GM12891 (cell line): Measurements from ENCODE around the gene VDAC1.
A peak's percentile ranks its signal among the peaks of the same experiment; 100 is the strongest.

Experiments
- DNase-seq: peaks from one replicate; pipeline ENCODE4 v3.0.0; 2011; ENCODE audit warnings: low spot score; ENCODE audit not compliant: insufficient read length
- FAIRE-seq: peaks from 2 replicates; lab custom pipeline; 2011; peaks lifted over from hg19 to GRCh38; lab: Jason Lieb, UNC
- PAX5 ChIP-seq: IDR thresholded peaks from 2 replicates; pipeline ENCODE4 v1.6.1; 2011; ENCODE audit warnings: low read length, moderate library complexity, mild to moderate bottlenecking; ENCODE audit not compliant: insufficient read depth, severe bottlenecking
- POLR2A ChIP-seq: IDR thresholded peaks from 2 replicates; pipeline ENCODE4 v1.6.1; 2011; ENCODE audit warnings: low read depth, low read length, control low read depth
- POLR2AphosphoS5 ChIP-seq: IDR thresholded peaks from 2 replicates; pipeline ENCODE4 v1.6.1; 2011; ENCODE audit warnings: low read depth, low read length, control low read depth
- POU2F2 ChIP-seq: IDR thresholded peaks from 2 replicates; pipeline ENCODE4 v1.6.1; 2011; ENCODE audit warnings: low read depth, mild to moderate bottlenecking, control low read depth, low read length, moderate library complexity
- SPI1 ChIP-seq: IDR thresholded peaks from 2 replicates; pipeline ENCODE4 v1.6.1; 2011; ENCODE audit warnings: low read depth, low read length, control low read depth
- TAF1 ChIP-seq: IDR thresholded peaks from 2 replicates; pipeline ENCODE4 v1.6.1; 2011; ENCODE audit warnings: low read depth, low read length, control low read depth

VDAC1 gene

GRCh38 chr5:133928587-133929393 lies 76.0 kb downstream of the VDAC1 start:
- TF ChIP-seq PAX5 (no peak), POLR2A (no peak), POU2F2 (no peak), POLR2AphosphoS5 (no peak), SPI1 (no peak), TAF1 (no peak)
- FAIRE-seq, result peak; percentile 13
- no peak for DNase-seq

- no peak for DNase-seq
- no peak for TF ChIP-seq POU2F2
- no peak for TF ChIP-seq POLR2AphosphoS5
- TF ChIP-seq SPI1, result no peak
- no peak for TF ChIP-seq POLR2A
- no peak for TF ChIP-seq TAF1
- TF ChIP-seq PAX5, result no peak
- FAIRE-seq, result no peak
Measured at GRCh38 chr5:133927300-133928180, 77.2 kb downstream of the VDAC1 start.

GRCh38 chr5:133926489-133927299 lies 78.1 kb downstream of the VDAC1 start:
- no peak for FAIRE-seq
- TF ChIP-seq TAF1 (no peak), PAX5 (no peak), SPI1 (no peak), POLR2A (no peak), POLR2AphosphoS5 (no peak), POU2F2 (no peak)
- DNase-seq, result no peak

- no peak for TF ChIP-seq POLR2A
- no peak for TF ChIP-seq POU2F2
- TF ChIP-seq SPI1, result no peak
- no peak for DNase-seq
- FAIRE-seq, result no peak
Measured at GRCh38 chr5:133925866-133926488, 78.8 kb downstream of the VDAC1 start.

GRCh38 chr5:133925269-133925668 lies 79.5 kb downstream of the VDAC1 start:
- TF ChIP-seq POLR2A (no peak), PAX5 (no peak), POU2F2 (no peak), SPI1 (no peak), TAF1 (no peak), POLR2AphosphoS5 (no peak)
- no peak for FAIRE-seq

GRCh38 chr5:133924221-133924920 lies 80.4 kb downstream of the VDAC1 start:
- no peak for FAIRE-seq
- DNase-seq, result no peak

More at GRCh38 chr5:133925269-133925668, 79.5 kb downstream of the VDAC1 start:
- no peak for DNase-seq

GRCh38 chr5:133921979-133922378 lies 82.8 kb downstream of the VDAC1 start:
- no peak for DNase-seq
- no peak for FAIRE-seq
- TF ChIP-seq SPI1 (no peak), TAF1 (no peak), POLR2AphosphoS5 (no peak), POU2F2 (no peak)

More at GRCh38 chr5:133924221-133924920, 80.4 kb downstream of the VDAC1 start:
- no peak for TF ChIP-seq SPI1
- TF ChIP-seq POU2F2, result no peak
- TF ChIP-seq PAX5, result no peak
- TF ChIP-seq POLR2AphosphoS5, result no peak
